Fibroblast of skin of left biceps (primary cell): Measurements from ENCODE around the gene SLC25A18.
"Not testable (repeated sequence)": the region's sequence is repeated elsewhere in the genome, so short reads cannot be mapped to it uniquely, and the experiment has no call there.

Source experiments
- DNase-seq, 2 experiments: peaks; one replicate each; pipeline ENCODE4 v3.0.0-alpha.2; 2013; ENCODE audit warnings: low read depth in 2 of 2

SLC25A18 gene

GRCh38 chr22:17562906-17563870 lies at the start of gene SLC25A18:
Gene SLC25A18, plus strand, starts transcription at chr22:17563498. Its CDS starts 16,447 bp downstream, at chr22:17579945.
- no peak for DNase-seq

- no peak for DNase-seq
These were observed 49.7 kb upstream of the SLC25A18 start for GRCh38 chr22:17513612-17514011.

- no peak for DNase-seq
These were observed 49.2 kb upstream of the SLC25A18 start for GRCh38 chr22:17514084-17514483.

GRCh38 chr22:17518406-17518805 lies 44.9 kb upstream of the SLC25A18 start:
- DNase-seq: no peak

GRCh38 chr22:17521971-17522370 lies 41.3 kb upstream of the SLC25A18 start:
- not testable (repeated sequence) for DNase-seq

GRCh38 chr22:17523925-17524324 lies 39.4 kb upstream of the SLC25A18 start:
- DNase-seq: no peak

- no peak for DNase-seq
These were observed 27.0 kb upstream of the SLC25A18 start for GRCh38 chr22:17536269-17536668.

GRCh38 chr22:17537155-17537554 lies 26.1 kb upstream of the SLC25A18 start:
- no peak for DNase-seq

- no peak for DNase-seq
These were observed 22.8 kb upstream of the SLC25A18 start for GRCh38 chr22:17540481-17540880.

- no peak for DNase-seq
These were observed 21.8 kb upstream of the SLC25A18 start for GRCh38 chr22:17541476-17541875.

GRCh38 chr22:17542452-17542851 lies 20.8 kb upstream of the SLC25A18 start:
- DNase-seq: no peak

GRCh38 chr22:17548010-17548755 lies 15.1 kb upstream of the SLC25A18 start:
- no peak for DNase-seq

- no peak for DNase-seq
These were observed 14.6 kb upstream of the SLC25A18 start for GRCh38 chr22:17548756-17549035.

GRCh38 chr22:17549183-17549582 lies 14.1 kb upstream of the SLC25A18 start:
- DNase-seq: no peak

- DNase-seq: no peak
These were observed 13.6 kb upstream of the SLC25A18 start for GRCh38 chr22:17549655-17550054.

GRCh38 chr22:17552737-17553136 lies 10.6 kb upstream of the SLC25A18 start:
- DNase-seq: no peak

- no peak for DNase-seq
These were observed 8.5 kb upstream of the SLC25A18 start for GRCh38 chr22:17554814-17555213.

- DNase-seq: no peak
These were observed 4.1 kb upstream of the SLC25A18 start for GRCh38 chr22:17559188-17559587.

- DNase-seq: no peak
These were observed 666 bp downstream of the SLC25A18 start for GRCh38 chr22:17563936-17564391.

- DNase-seq: not testable (repeated sequence)
These were observed 2.9 kb downstream of the SLC25A18 start for GRCh38 chr22:17566016-17566687.

GRCh38 chr22:17566776-17567175 lies 3.5 kb downstream of the SLC25A18 start:
- DNase-seq: no peak

- DNase-seq: no peak
These were observed 6.7 kb downstream of the SLC25A18 start for GRCh38 chr22:17569971-17570511.
